Neural cell (in vitro differentiated cells): ENCODE results near the gene CABCOCO1.

ENCODE experiments used
- POLR2AphosphoS5 ChIP-seq: IDR thresholded peaks from 2 replicates; pipeline ENCODE4 v1.6.1; 2012
- RAD21 ChIP-seq: fragments of 450-650 bp; conservative IDR thresholded peaks from 2 replicates; pipeline ENCODE4 v1.6.1; 2014; ENCODE audit warnings: antibody characterized with exemption, mild to moderate bottlenecking, moderate library complexity
- TAF1 ChIP-seq: IDR thresholded peaks from 2 replicates; pipeline ENCODE4 v1.6.1; 2012; ENCODE audit warnings: low read depth
- TF ChIP-seq, protein P1 (sequence below): fragments of 450-650 bp; IDR thresholded peaks from 2 replicates; pipeline ENCODE4 v1.5.1; 2014; ENCODE audit warnings: antibody characterized with exemption, mild to moderate bottlenecking, moderate library complexity; ENCODE audit not compliant: poor library complexity, severe bottlenecking

DNA sequence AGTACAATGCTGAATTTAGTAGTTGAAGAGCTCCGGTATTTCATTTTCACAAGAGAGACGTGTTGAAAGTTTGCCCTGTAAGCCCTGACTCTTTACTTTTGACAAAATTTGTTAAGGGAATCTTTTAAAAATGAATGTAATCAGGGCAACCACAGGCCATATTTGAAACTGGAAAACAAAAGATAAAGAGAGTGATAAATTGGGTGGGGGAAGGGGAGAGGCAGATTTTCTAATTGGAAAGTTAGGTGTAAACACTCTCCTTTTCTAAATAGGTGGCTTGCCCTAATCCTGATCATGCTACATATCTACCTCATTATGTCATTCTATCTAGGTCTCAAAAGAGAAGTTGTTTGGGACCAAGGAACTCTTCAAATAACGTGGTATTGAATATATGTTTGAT lies 90.7 kb downstream of the CABCOCO1 start:
- TF ChIP-seq, protein P1, sequence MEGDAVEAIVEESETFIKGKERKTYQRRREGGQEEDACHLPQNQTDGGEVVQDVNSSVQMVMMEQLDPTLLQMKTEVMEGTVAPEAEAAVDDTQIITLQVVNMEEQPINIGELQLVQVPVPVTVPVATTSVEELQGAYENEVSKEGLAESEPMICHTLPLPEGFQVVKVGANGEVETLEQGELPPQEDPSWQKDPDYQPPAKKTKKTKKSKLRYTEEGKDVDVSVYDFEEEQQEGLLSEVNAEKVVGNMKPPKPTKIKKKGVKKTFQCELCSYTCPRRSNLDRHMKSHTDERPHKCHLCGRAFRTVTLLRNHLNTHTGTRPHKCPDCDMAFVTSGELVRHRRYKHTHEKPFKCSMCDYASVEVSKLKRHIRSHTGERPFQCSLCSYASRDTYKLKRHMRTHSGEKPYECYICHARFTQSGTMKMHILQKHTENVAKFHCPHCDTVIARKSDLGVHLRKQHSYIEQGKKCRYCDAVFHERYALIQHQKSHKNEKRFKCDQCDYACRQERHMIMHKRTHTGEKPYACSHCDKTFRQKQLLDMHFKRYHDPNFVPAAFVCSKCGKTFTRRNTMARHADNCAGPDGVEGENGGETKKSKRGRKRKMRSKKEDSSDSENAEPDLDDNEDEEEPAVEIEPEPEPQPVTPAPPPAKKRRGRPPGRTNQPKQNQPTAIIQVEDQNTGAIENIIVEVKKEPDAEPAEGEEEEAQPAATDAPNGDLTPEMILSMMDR, result no peak
- no peak for TF ChIP-seq RAD21
- TF ChIP-seq TAF1, result no peak
- no peak for TF ChIP-seq POLR2AphosphoS5
